GM12874 (cell line): Measurements from ENCODE around the gene RPL7L1.

ENCODE experiments used
- TF ChIP-seq, protein P1 (sequence below): IDR thresholded peaks from 2 replicates; pipeline ENCODE4 v1.5.1; 2011; ENCODE audit warnings: low read depth, mild to moderate bottlenecking, control low read depth, low read length, moderate library complexity; ENCODE audit not compliant: insufficient read depth

Gene RPL7L1

DNA sequence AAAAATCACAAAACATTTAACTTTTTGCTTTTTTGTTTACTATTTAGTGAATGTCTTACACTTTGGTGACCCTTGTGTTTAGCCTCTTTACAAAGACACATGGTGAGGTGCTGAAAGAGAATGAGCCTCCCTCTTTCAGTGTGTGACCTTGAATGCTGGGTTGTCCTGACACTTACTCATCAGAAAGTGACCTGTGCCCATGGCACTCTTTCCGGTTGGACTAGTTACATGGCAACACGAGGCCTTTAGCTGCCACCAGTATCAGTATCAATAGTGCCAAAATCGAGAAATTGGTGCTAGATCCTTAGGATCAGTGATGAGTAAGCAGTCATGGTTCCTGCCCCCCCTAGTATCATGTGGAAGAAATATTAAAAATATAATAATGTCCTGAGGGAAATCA, 1.7 kb upstream of the RPL7L1 start:
- TF ChIP-seq, protein P1, sequence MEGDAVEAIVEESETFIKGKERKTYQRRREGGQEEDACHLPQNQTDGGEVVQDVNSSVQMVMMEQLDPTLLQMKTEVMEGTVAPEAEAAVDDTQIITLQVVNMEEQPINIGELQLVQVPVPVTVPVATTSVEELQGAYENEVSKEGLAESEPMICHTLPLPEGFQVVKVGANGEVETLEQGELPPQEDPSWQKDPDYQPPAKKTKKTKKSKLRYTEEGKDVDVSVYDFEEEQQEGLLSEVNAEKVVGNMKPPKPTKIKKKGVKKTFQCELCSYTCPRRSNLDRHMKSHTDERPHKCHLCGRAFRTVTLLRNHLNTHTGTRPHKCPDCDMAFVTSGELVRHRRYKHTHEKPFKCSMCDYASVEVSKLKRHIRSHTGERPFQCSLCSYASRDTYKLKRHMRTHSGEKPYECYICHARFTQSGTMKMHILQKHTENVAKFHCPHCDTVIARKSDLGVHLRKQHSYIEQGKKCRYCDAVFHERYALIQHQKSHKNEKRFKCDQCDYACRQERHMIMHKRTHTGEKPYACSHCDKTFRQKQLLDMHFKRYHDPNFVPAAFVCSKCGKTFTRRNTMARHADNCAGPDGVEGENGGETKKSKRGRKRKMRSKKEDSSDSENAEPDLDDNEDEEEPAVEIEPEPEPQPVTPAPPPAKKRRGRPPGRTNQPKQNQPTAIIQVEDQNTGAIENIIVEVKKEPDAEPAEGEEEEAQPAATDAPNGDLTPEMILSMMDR, result no peak

DNA sequence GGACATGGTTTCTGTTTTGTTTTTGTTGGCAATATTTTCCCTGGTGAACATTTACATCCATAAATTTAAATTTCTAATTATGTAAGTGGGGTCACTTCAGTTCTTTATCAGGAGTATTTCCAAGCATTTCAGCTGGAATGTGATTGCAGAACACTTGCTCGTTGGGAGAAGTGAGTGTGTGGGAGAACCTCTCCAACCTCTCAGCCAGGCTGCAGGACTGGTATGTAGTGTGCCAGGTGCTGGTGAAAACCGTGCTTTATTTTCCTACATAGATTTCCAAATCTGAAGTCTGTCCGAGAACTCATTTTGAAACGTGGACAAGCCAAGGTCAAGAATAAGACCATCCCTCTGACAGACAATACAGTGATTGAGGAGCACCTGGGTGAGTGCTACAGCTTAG, 6.3 kb downstream of the RPL7L1 start:
- TF ChIP-seq, protein P1, result no peak

DNA sequence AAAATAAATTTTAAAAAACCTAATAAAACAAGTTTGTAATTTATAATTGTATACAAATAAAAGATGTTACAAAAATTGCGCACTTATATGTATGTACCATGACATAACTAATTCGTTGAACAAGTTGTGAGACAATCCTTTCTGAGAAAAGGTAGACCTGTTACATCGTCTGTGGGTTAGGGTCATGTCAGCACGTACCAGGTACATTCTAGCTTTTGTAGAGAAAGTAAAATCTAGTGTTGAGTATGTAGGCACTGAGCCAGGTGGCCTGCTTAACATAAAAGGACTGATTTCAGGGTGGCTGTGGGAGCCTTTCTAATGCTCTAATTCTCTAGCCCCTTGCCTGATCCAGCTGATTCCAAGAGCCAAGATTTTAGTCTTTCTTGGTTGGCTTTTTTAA, 10.4 kb downstream of the RPL7L1 start:
- TF ChIP-seq, protein P1, result no peak

DNA sequence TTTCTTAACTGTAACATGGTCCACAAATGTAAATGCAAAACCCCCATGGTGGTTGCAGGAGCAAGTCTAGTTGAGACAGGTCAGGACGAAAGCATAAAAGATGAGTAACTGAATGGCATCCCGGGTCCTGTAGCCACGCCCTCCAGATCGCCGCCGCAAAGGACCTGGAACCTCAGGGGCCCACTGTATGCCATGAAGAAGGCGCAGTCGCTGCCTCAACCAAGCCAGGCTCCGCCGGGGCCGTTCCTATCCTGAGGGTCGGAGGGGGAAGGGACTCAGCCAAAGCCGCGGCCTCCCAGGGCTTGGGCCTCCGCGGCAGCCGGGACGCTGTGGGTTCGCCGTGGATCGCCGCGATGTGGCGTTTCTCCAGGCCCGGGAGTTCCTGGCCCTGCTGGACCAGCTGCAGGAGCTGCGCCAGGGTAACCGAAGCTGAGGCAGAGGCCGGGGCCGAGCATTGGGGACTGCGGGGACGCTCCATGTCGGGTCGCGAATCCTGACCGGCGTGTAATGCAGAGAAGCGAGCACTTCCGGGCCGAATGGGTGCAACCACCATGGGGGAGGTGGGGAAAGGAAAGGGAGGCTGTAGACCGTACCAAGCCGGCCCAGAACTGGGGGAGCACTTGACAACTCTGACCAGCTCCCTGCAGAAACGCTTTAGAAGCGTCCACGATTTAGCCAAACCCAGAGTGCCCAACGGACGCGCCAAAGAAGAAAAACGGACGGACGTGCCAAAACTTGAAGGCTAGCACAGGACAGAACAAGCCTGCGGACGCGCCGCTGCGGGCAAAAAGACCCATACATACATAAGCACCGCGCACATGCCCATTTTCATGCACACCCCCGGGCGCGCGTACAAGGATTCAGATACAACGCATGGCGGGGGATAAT, 11.1 kb downstream of the RPL7L1 start:
- TF ChIP-seq, protein P1, result no peak

GRCh38 chr6:42891199-42891722, 11.8 kb downstream of the RPL7L1 start:
- TF ChIP-seq, protein P1, result no peak

- TF ChIP-seq, protein P1, result no peak
Measured at GRCh38 chr6:42896178-42896719, 16.8 kb downstream of the RPL7L1 start.

GRCh38 chr6:42898891-42899361, 19.5 kb downstream of the RPL7L1 start:
- TF ChIP-seq, protein P1, result peak; percentile 50
